ENCODE measurements around the gene SH3GL2.

SH3GL2 gene

GRCh38 chr9:17665450-17665849, 86.6 kb downstream of the SH3GL2 start:
- DNase-seq = no peak

- DNase-seq = no peak
Measured at GRCh38 chr9:17669206-17669605, 90.3 kb downstream of the SH3GL2 start.

- DNase-seq = no peak
Measured at GRCh38 chr9:17682684-17683083, 103.8 kb downstream of the SH3GL2 start.

GRCh38 chr9:17688834-17689233, 110.0 kb downstream of the SH3GL2 start:
- DNase-seq = no peak

- DNase-seq = no peak
Measured at GRCh38 chr9:17694336-17694735, 115.5 kb downstream of the SH3GL2 start.

- no peak for DNase-seq
Measured at GRCh38 chr9:17695482-17695881, 116.6 kb downstream of the SH3GL2 start.

- no peak for DNase-seq
Measured at GRCh38 chr9:17699615-17700330, 120.9 kb downstream of the SH3GL2 start.

GRCh38 chr9:17706347-17706746, 127.5 kb downstream of the SH3GL2 start:
- DNase-seq = no peak

GRCh38 chr9:17719053-17719452, 140.2 kb downstream of the SH3GL2 start:
- DNase-seq = no peak

- no peak for DNase-seq
Measured at GRCh38 chr9:17721954-17722353, 143.1 kb downstream of the SH3GL2 start.

- DNase-seq = no peak
Measured at GRCh38 chr9:17723656-17724055, 144.8 kb downstream of the SH3GL2 start.

GRCh38 chr9:17725399-17726010, 146.6 kb downstream of the SH3GL2 start:
- no peak for DNase-seq

GRCh38 chr9:17726298-17726697, 147.4 kb downstream of the SH3GL2 start:
- DNase-seq = no peak

- DNase-seq = no peak
Measured at GRCh38 chr9:17730899-17731298, 152.0 kb downstream of the SH3GL2 start.

- no peak for DNase-seq
Measured at GRCh38 chr9:17731308-17731707, 152.4 kb downstream of the SH3GL2 start.

- DNase-seq = no peak
Measured at GRCh38 chr9:17734674-17735073, 155.8 kb downstream of the SH3GL2 start.

- DNase-seq = no peak
Measured at GRCh38 chr9:17735859-17736258, 157.0 kb downstream of the SH3GL2 start.

GRCh38 chr9:17739022-17739421, 160.2 kb downstream of the SH3GL2 start:
- no peak for DNase-seq

- no peak for DNase-seq
Measured at GRCh38 chr9:17739736-17740135, 160.9 kb downstream of the SH3GL2 start.

- peak; percentile 46 for DNase-seq
Measured at GRCh38 chr9:17742067-17742466, 163.2 kb downstream of the SH3GL2 start.

GRCh38 chr9:17744786-17745185, 165.9 kb downstream of the SH3GL2 start:
- DNase-seq = no peak

- no peak for DNase-seq
Measured at GRCh38 chr9:17750269-17750668, 171.4 kb downstream of the SH3GL2 start.

- no peak for DNase-seq
Measured at GRCh38 chr9:17751486-17751885, 172.6 kb downstream of the SH3GL2 start.

GRCh38 chr9:17752021-17752420, 173.2 kb downstream of the SH3GL2 start:
- no peak for DNase-seq

- no peak for DNase-seq
Measured at GRCh38 chr9:17757816-17758215, 178.9 kb downstream of the SH3GL2 start.

Measured in NCI-H748 treated with DMSO at 0.1 percent for 48 hours (cell line).